Activated T-cell treated with anti-CD3 and anti-CD28 coated beads, Interleukin-2, amount 50 U/mL, for 1 hour (primary cell): ENCODE data around the gene KRT17.
"Not testable (repeated sequence)": the region's sequence is repeated elsewhere in the genome, so short reads cannot be mapped to it uniquely, and the experiment has no call there.

Experiments used
- DNase-seq: peaks from one replicate; pipeline ENCODE4 v3.0.0-alpha.2; 2020

Gene KRT17

DNA sequence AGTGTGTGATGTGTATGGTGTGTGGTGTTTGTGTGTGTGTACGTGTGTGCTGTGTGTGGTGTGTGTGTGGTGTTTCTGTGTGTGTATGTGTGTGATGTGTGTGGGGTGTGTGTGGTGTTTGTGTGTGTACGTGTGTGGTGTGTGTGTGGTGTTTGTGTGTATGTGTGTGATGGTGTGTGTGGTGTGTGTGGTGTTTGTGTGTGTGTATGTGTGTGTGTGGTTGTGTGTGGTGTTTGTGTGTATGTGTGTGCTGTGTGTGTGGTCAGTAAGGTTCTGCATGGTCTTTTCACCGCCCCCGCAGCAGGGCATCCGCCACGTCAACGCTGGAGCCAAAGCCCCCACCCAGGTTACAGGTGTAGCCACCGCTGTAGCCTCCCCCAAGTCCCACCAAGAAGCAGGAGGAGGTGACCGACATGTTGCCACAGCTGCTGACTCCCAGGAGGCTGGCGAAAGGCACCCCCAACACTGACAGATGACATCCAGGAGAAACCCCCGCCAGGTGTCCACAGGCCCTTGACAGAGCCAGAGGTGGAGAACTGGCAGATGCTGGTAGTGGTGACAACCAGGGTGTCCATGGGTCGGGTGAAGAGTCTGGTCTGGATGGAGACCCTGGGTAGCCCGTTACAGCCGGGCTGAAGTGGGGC, 9.3 kb upstream of the KRT17 start:
- DNase-seq = no peak

- no peak for DNase-seq
Observed at GRCh38 chr17:41632482-41633105, 8.2 kb upstream of the KRT17 start.

- DNase-seq = no peak
Observed at GRCh38 chr17:41631898-41632285, 7.5 kb upstream of the KRT17 start.

- DNase-seq = no peak
Observed at GRCh38 chr17:41631025-41631897, 6.9 kb upstream of the KRT17 start.

GRCh38 chr17:41629826-41630670, 5.7 kb upstream of the KRT17 start:
- DNase-seq = no peak

DNA sequence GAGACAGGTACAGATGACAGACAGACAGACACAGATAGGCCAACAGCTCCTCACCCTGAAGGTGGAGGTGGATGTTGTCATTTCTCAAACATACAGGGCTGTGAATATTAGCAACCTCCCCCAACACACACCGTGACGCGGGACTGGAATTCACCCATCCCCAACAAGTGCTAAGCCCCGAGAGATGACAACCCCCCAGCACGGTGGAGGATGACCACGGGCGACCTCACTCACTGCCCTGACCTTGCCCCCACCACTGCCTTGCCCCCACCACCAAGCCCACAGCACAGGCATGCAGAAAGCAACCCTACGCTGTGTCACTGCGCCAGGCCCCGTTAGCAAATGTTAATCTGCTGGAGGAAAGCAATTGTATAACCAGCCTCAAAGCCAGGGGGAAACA, 4.9 kb upstream of the KRT17 start:
- no peak for DNase-seq

DNA sequence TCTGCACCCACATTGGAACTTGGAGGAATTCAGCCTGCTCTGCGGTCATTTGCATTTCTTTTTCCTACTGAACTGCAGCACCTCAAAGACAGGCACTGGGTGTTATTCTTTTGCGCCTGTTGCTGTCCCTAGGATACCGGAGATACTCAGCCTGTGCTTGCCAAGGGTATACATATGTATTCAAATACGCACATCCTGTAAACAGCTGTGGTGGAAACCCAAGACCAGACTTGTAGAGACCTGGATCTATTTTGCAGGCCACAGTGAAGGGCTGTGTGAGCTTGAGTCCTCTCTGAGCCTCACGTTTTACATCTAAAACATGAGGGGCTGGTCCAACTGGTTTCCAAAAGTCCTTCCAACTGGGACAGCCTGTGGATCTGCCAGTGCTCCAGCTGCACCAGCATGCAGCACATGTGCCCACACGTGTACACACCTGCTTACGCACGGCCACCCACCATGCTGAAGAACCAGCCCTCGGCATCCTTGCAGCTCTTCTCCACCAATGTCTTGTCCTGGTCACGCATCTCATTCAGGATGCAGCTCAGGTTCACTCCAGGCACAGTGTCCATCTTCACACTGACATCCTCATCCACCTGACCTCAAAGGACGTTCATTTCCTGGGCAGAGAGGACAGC, 4.4 kb upstream of the KRT17 start:
- not testable (repeated sequence) for DNase-seq

DNA sequence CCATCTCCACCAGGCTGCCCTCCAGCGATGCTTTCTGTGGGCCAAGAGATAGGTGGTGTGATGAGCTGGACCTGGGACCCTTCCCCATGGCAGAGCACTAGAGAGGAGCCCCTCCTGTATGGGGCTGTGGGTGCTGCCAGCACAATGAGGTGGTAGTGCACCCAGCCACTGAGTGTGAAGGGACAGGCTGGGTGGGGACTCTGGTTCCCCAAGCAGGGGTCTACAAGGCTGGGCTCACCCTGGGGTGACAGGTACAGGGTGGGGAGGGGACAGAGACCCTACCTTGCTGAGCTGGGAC, 3.6 kb upstream of the KRT17 start:
- not testable (repeated sequence) for DNase-seq

DNA sequence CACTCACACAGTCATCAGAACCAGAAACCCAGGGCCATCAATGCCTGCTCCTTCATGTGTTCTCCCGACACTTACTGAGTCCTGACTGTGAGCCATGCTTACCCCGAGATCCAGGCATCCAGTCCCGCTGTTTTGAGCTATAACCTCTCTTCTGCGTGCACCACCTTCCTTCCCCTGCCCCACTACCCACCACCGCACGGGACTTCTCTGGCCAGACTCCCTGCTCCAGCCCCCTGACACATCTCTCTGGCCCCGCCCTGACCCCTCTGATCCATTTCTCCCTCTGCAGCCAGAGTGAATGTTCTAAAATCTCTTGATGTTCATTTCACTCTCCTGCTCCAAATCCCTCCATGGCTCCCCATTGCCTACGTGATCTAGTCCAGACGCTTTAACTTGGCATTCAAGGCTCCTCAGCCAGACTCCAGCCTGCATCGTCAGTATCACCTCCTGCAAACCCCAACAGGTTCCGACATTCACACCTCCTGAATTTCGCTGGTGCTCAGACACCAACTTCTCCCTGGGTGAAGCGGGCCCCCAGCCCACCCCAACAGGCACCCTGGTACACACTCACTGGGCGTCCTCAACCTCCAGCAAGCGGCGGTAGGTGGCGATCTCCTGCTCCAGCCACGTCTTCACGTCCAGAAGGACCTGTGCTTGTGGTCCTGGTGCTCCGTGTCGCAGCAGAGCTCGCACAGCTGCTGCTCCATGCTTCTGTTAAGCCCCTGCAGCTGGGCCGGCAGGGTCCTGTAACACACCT, 3.1 kb upstream of the KRT17 start:
- DNase-seq = no peak

- not testable (repeated sequence) for DNase-seq
Observed at GRCh38 chr17:41626914-41627295, 2.5 kb upstream of the KRT17 start.

DNA sequence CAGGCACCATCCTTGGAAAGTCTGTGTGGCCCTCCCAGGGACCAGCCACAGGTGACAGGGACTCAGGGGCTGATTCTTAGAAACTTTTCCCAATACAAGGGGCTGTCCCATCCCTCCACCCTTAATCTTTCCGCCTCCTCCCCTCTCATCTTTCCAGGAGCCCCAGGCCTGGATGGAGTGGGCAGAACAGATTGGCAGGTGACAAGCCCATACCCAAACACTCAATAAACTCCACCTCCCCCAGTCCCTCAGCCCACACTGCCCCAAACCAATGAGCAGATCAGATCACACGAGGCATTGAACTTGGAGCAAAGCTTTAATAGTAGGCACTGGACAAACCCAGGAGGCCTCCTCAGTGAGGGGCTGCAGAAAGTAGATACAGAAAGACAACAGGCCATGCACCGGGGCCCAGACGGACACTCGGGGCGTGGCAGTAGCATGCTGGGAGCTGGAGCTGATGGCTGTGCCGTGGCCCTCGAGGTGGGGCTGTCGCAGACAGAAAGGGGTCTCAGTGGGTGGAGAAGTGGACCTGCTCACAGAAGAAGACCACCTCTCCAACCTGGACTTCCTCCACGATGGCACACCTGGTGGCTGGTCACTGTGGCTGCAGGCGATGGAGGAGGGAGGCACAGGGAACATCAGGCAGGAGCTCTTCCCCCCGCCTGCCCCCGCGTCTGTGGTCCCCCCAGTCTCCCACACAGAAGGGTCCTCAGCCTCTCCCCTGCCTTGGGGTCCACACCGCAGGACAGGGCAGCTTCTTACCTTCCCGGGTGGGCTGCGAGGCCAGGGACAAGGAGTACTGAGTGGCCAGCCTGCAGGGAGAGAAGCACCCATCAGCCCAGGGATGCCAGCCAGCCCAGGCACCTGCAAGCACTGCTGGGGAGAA, 1.9 kb upstream of the KRT17 start:
- DNase-seq = not testable (repeated sequence)

GRCh38 chr17:41625602-41626001, 1.2 kb upstream of the KRT17 start:
- DNase-seq = no peak

GRCh38 chr17:41623184-41623861, 1.1 kb downstream of the KRT17 start:
- not testable (repeated sequence) for DNase-seq

GRCh38 chr17:41622340-41623183, 1.8 kb downstream of the KRT17 start:
- DNase-seq = not testable (repeated sequence)

DNA sequence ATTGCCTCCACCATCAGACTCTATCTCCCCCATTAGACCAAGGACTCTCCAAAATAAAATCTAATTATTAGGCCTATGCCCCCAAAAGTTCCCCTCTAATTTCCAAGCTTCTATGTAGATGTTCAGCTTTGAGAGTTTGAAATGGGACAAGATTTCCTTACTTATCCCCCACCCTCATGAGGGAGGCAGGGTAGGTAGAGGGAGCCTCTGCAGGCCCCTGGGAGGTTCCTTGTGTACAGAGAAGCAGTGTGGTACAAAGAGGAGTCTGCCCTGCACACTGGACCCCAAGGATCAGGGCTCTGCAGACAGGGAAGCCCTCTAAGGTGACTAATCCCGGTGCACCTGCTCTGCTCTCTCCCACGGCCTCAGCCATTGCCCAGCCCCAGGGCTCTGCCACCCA, 2.5 kb downstream of the KRT17 start:
- no peak for DNase-seq

GRCh38 chr17:41621435-41621817, 2.9 kb downstream of the KRT17 start:
- DNase-seq = not testable (repeated sequence)

DNA sequence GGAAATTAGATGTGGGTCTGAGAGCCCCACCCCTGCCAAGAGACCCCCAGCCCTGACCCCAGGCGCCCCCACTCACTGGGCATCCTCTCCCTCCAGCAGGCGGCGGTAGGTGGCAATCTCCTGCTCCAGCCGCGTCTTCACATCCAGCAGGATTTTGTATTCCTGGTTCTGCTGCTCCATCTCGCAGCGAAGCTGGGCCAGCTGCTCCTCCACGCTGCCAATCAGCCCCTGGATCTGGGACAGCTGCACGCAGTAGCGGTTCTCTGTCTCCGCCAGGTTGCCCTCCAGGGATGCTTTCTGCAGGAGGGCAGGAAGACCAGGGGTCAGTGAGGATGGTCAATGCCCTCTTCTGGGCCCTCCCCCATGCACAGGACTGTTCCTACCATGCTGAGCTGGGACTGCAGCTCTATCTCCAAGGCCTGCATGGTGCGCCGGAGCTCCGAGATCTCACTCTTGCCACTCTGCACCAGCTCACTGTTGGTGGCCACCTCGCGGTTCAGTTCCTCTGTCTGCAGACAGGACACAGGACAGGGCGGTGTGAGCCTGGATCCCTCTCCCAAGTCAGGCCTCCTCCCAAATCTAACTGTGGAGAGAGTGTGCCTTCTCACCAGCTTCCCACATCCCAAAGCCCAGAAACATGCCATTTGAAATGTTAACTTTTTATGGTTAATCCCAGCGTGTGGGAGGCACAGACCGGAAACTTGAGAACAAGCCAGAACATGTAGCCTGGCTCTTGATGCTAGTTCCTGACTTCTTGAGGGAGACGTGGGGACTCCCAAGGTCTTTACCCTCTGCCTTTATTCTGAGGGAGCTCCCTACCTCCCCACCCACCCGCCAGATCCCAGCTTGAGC, 3.6 kb downstream of the KRT17 start:
- DNase-seq = no peak

DNA sequence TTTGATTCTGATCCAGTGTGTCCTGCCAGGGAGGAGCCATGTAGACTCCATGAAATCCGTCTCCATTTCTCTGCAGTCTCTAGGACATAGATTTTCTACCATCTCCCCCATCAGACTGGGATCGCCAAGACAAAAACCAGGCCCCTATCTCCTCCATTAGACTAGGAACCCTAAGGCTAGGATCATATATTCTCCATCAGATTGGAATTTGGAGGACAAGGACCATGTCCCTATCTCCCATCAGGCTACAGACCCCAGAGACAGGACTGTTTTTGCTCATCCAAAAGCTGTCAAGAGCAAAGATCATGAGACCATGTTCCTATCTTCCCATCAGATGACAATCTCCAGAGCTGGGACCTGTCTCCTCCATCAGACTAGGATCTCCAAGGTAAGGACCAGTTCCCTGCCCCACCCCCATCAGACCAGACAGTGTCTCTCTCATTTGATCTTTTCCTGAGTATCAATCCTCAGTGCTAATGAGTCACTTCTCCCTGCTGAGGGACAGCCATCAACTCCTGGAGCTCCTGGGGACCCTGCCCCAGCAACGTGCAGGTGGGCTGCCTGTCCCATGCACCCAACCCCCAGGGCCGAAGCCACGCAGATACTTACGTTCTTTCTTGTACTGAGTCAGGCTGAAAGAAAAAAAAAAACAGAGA, 4.3 kb downstream of the KRT17 start:
- DNase-seq = not testable (repeated sequence)
